ENCODE measurements around the gene SORCS3.

DNA sequence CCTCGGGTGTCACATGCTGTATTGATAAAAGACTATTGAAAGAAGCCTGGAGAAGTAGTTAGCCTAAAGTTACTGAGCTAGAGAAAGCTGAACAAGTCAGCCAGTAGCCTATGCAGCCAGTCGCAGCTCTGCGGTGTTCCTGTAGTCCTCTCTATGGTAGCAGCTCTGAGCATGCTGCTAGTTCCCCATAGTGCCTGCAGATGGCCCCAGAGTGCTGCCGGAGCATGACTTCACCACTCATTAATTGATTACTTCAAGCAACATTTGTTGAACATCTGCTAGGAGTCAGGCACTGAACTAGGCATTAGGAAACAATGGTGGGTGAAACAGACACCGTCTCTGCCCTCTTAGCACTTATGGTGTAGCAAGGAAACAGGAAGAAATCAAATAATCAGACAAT is 422.7 kb downstream of the SORCS3 start:
- TF ChIP-seq, protein P1, sequence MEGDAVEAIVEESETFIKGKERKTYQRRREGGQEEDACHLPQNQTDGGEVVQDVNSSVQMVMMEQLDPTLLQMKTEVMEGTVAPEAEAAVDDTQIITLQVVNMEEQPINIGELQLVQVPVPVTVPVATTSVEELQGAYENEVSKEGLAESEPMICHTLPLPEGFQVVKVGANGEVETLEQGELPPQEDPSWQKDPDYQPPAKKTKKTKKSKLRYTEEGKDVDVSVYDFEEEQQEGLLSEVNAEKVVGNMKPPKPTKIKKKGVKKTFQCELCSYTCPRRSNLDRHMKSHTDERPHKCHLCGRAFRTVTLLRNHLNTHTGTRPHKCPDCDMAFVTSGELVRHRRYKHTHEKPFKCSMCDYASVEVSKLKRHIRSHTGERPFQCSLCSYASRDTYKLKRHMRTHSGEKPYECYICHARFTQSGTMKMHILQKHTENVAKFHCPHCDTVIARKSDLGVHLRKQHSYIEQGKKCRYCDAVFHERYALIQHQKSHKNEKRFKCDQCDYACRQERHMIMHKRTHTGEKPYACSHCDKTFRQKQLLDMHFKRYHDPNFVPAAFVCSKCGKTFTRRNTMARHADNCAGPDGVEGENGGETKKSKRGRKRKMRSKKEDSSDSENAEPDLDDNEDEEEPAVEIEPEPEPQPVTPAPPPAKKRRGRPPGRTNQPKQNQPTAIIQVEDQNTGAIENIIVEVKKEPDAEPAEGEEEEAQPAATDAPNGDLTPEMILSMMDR (IDR thresholded peaks at IDR 0.05 in 4 of 5, conservative IDR thresholded peaks at IDR 0.05 in 1 of 5), result no peak
- no peak for TF ChIP-seq POLR2A (IDR thresholded peaks at IDR 0.05)
